SK-N-SH (cell line): Measurements from ENCODE around the gene KPRP.

ENCODE experiments used
- CTCF ChIP-seq: fragments of 200-600 bp; sonication (generic); IDR thresholded peaks from 2 replicates; pipeline ENCODE4 v1.6.1; 2017; ENCODE audit warnings: antibody characterized with exemption, mild to moderate bottlenecking, moderate library complexity
- EP300 ChIP-seq, 2 experiments: IDR thresholded peaks; 2 replicates each; pipeline versions ENCODE4 v1.4.0 to v1.6.1; 2012; ENCODE audit warnings: borderline replicate concordance in 1 of 2, low read depth in 1 of 2, low read length in 1 of 2
- PBX3 ChIP-seq: IDR thresholded peaks from 2 replicates; pipeline ENCODE4; 2012
- POLR2AphosphoS5 ChIP-seq: IDR thresholded peaks from 2 replicates; pipeline ENCODE4 v1.6.1; 2012; ENCODE audit warnings: low read depth, low read length
- REST ChIP-seq: IDR thresholded peaks from 2 replicates; pipeline ENCODE4 v1.6.1; 2012; ENCODE audit warnings: mild to moderate bottlenecking, low read depth, low read length, moderate library complexity
- USF1 ChIP-seq: IDR thresholded peaks from 2 replicates; pipeline ENCODE4 v1.4.0; 2012; ENCODE audit warnings: low read depth, borderline replicate concordance

- TF ChIP-seq POLR2AphosphoS5 (no peak), PBX3 (no peak), EP300 (IDR thresholded peaks at IDR 0.05; ENCODE audit: borderline replicate concordance in 1 of 2, low read depth in 1 of 2, low read length in 1 of 2) (no peak), CTCF (no peak), USF1 (no peak), REST (no peak)
These were observed 39.6 kb upstream of the KPRP start for GRCh38 chr1:152718238-152718637.
